GM19397 (cell line): ENCODE measurements around the gene CGN.

Source experiments
- ATAC-seq: cut with Tn5 transposase; IDR thresholded peaks from one replicate; pipeline ENCODE4 v1.9.1; 2021; ENCODE audit warnings: mild to moderate bottlenecking, moderate library complexity; ENCODE audit not compliant: unreplicated experiment

CGN gene

GRCh38 chr1:151585622-151586021 is 74.4 kb downstream of the CGN start:
- no peak for ATAC-seq
